ENCODE measurements around the gene LOC128125822.

DNA sequence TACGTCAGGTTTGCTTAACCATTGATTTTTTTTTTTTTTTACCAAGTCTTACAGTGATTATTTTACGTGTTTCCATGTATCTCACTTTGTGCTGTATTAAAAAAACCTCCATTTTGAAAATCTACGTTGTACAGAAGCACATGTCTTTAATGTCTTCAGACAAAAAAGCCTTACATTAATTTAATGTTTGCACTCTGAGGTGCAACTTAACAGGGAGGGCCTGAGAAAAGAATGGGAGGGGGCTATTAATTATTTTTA is 8.4 kb downstream of the LOC128125822 start:
- TF ChIP-seq CTCF (IDR thresholded peaks at IDR 0.05; ENCODE audit: borderline replicate concordance, extremely low read depth, low read length, poor library complexity, severe bottlenecking) (no peak), EZH2 (IDR thresholded peaks at IDR 0.05; ENCODE audit: borderline replicate concordance, low read depth, low read length, severe bottlenecking) (no peak)

Measured in DND-41 (cell line).